IMR-90 (cell line): ENCODE results near the gene BMP2K. TPM values are rescaled to one million over a fixed set of nuclear protein-coding genes. Genes with fewer than 3 reads are reported as not detected.

Experiments
- ATAC-seq: fragments of 200-7000 bp; cut with Tn5 transposase; 2 replicates; pipeline ENCODE4 v1.9.1; 2020; ENCODE audit warnings: low read depth, mild to moderate bottlenecking, moderate library complexity
- BruUV-seq: library from RNA; stranded (reverse); fragments of 400-500 nt; replicated peaks from 2 replicates; lab custom pipeline; 2021; lab: Mats Ljungman, UMichigan
- CTCF ChIA-PET: fragments of 300-600 bp; formaldehyde crosslinking; extraction: SDS; loops from one replicate; lab custom pipeline; 2021; ENCODE audit warnings: antibody characterized with exemption; lab: Yijun Ruan, JAX
- POLR2A ChIA-PET: fragments of 300-600 bp; sonication (Branson Sonifier 250); formaldehyde crosslinking; loops from one replicate; lab custom pipeline; 2022; ENCODE audit warnings: antibody characterized with exemption; ENCODE audit not compliant: unreplicated experiment; lab: Charles Lee
- DNase-seq: peaks from one replicate; pipeline ENCODE4 v3.0.0; 2013
- H2AFZ ChIP-seq: replicated peaks from 2 replicates; pipeline ENCODE3; 2013; ENCODE audit warnings: low read length, mild to moderate bottlenecking; ENCODE audit not compliant: poor library complexity
- H2AK5ac ChIP-seq: 2 replicates; pipeline ENCODE4 v1.6.1; 2013; ENCODE audit warnings: low read depth, low read length, inconsistent platforms
- H2AK9ac ChIP-seq: replicated peaks from 2 replicates; pipeline ENCODE3; 2013; ENCODE audit warnings: mild to moderate bottlenecking, low read depth, low read length, moderate library complexity; ENCODE audit not compliant: poor library complexity
- H2BK120ac ChIP-seq: 2 replicates; pipeline ENCODE4 v1.6.1; 2013; ENCODE audit warnings: low read depth, low read length, inconsistent platforms
- H2BK15ac ChIP-seq: 3 replicates; pipeline ENCODE4 v1.6.1; 2013; ENCODE audit warnings: low read depth, low read length, inconsistent platforms
- H2BK20ac ChIP-seq: 2 replicates; pipeline ENCODE4 v1.6.1; 2013; ENCODE audit warnings: low read depth, mild to moderate bottlenecking, inconsistent platforms, low read length, moderate library complexity
- H2BK5ac ChIP-seq: 2 replicates; pipeline ENCODE4 v1.6.1; 2013; ENCODE audit warnings: mild to moderate bottlenecking, low read depth, low read length, inconsistent platforms; ENCODE audit not compliant: poor library complexity, severe bottlenecking
- H3K14ac ChIP-seq: replicated peaks from 2 replicates; pipeline ENCODE4 v1.6.1; 2013; ENCODE audit warnings: low read depth, low read length, inconsistent platforms
- H3K18ac ChIP-seq: 2 replicates; pipeline ENCODE4 v1.6.1; 2013; ENCODE audit warnings: low read depth, low read length, control low read depth
- H3K23ac ChIP-seq: 2 replicates; pipeline ENCODE4 v1.6.1; 2013; ENCODE audit warnings: low read depth, low read length, inconsistent platforms
- H3K27ac ChIP-seq: 2 replicates; pipeline ENCODE4 v1.5.1; 2013; ENCODE audit warnings: mild to moderate bottlenecking, control low read depth, low read length; ENCODE audit not compliant: insufficient read depth
- H3K27me3 ChIP-seq: 2 replicates; pipeline ENCODE4 v1.6.1; 2013; ENCODE audit warnings: low read length; ENCODE audit not compliant: control insufficient read depth, insufficient read depth
- H3K36me3 ChIP-seq: 2 replicates; pipeline ENCODE4 v1.6.1; 2013; ENCODE audit warnings: low read length, mixed read lengths; ENCODE audit not compliant: control insufficient read depth, insufficient read depth
- H3K4ac ChIP-seq: 2 replicates; pipeline ENCODE4 v1.6.1; 2013; ENCODE audit warnings: low read depth, low read length, inconsistent platforms
- H3K4me1 ChIP-seq: 2 replicates; pipeline ENCODE4 v1.6.1; 2013; ENCODE audit warnings: low read length, mixed read lengths; ENCODE audit not compliant: control insufficient read depth, insufficient read depth
- H3K4me2 ChIP-seq: 2 replicates; pipeline ENCODE4 v1.6.1; 2013; ENCODE audit warnings: low read depth, mild to moderate bottlenecking, control low read depth, low read length, moderate library complexity
- H3K4me3 ChIP-seq: 2 replicates; pipeline ENCODE4 v1.5.1; 2013; ENCODE audit warnings: low read depth, mild to moderate bottlenecking, control low read depth, low read length, moderate library complexity; ENCODE audit not compliant: insufficient read depth
- H3K56ac ChIP-seq: 2 replicates; pipeline ENCODE4 v1.6.1; 2013; ENCODE audit warnings: low read length, inconsistent platforms; ENCODE audit not compliant: insufficient read depth; ENCODE audit errors: extremely low read depth
- H3K79me1 ChIP-seq, 2 experiments: 2 replicates each; pipeline ENCODE4 v1.6.1; 2013; ENCODE audit warnings: low read length in 2 of 2, inconsistent platforms in 1 of 2, low read depth in 1 of 2
- H3K9ac ChIP-seq: 2 replicates; pipeline ENCODE4 v1.6.1; 2013; ENCODE audit warnings: low read depth, low read length, control low read depth
- H3K9me1 ChIP-seq: 2 replicates; pipeline ENCODE4 v1.6.1; 2013; ENCODE audit warnings: low read length, inconsistent platforms; ENCODE audit not compliant: insufficient read depth
- H3K9me3 ChIP-seq: 2 replicates; pipeline ENCODE4 v1.6.1; 2013; ENCODE audit warnings: low read length; ENCODE audit not compliant: control insufficient read depth, insufficient read depth
- H4K20me1 ChIP-seq: 2 replicates; pipeline ENCODE4 v1.6.1; 2013; ENCODE audit warnings: low read length, inconsistent platforms; ENCODE audit not compliant: insufficient read depth
- H4K5ac ChIP-seq: 2 replicates; pipeline ENCODE4 v1.6.1; 2013; ENCODE audit warnings: mild to moderate bottlenecking, low read depth, low read length, control low read depth
- H4K8ac ChIP-seq, 2 experiments: 2 replicates each; pipeline ENCODE4 v1.6.1; 2013; ENCODE audit warnings: low read depth in 2 of 2, low read length in 2 of 2, control low read depth in 1 of 2, inconsistent platforms in 1 of 2
- H4K91ac ChIP-seq: 2 replicates; pipeline ENCODE4 v1.6.1; 2013; ENCODE audit warnings: low read depth, low read length, inconsistent platforms; ENCODE audit not compliant: insufficient read depth
- BHLHE40 ChIP-seq: fragments of 150-350 bp; IDR thresholded peaks from 2 replicates; pipeline ENCODE4 v1.6.1; 2016; ENCODE audit warnings: mild to moderate bottlenecking, low read depth, low read length
- CEBPB ChIP-seq: IDR thresholded peaks from 2 replicates; pipeline ENCODE4 v1.6.1; 2012; ENCODE audit warnings: low read depth, low read length, improper control_type of control experiment
- CHD1 ChIP-seq: IDR thresholded peaks from 2 replicates; pipeline ENCODE4 v1.6.1; 2012; ENCODE audit warnings: low read depth, low read length, improper control_type of control experiment
- CTCF ChIP-seq: conservative IDR thresholded peaks from 2 replicates; pipeline ENCODE4 v1.5.1; 2012; ENCODE audit warnings: mild to moderate bottlenecking, low read depth, low read length, improper control_type of control experiment
- ELK1 ChIP-seq: fragments of 150-350 bp; IDR thresholded peaks from 2 replicates; pipeline ENCODE4 v1.6.1; 2016; ENCODE audit warnings: low read depth, mild to moderate bottlenecking, low read length, moderate library complexity, borderline replicate concordance
- MAFK ChIP-seq: IDR thresholded peaks from 2 replicates; pipeline ENCODE4 v1.6.1; 2012; ENCODE audit warnings: low read depth, low read length, improper control_type of control experiment
- MAZ ChIP-seq: IDR thresholded peaks from 2 replicates; pipeline ENCODE4 v1.6.1; 2012; ENCODE audit warnings: low read depth, mild to moderate bottlenecking, low read length, improper control_type of control experiment, moderate library complexity, borderline replicate concordance
- MXI1 ChIP-seq: IDR thresholded peaks from 2 replicates; pipeline ENCODE4 v1.6.1; 2012; ENCODE audit warnings: low read depth, mild to moderate bottlenecking, low read length, moderate library complexity, borderline replicate concordance
- NFE2L2 ChIP-seq: fragments of 150-350 bp; IDR thresholded peaks from 2 replicates; pipeline ENCODE4 v1.6.1; 2016; ENCODE audit warnings: low read depth, mild to moderate bottlenecking, low read length
- POLR2A ChIP-seq: IDR thresholded peaks from 2 replicates; pipeline ENCODE4 v1.6.1; 2012; ENCODE audit warnings: mild to moderate bottlenecking, low read depth, low read length
- RAD21 ChIP-seq: IDR thresholded peaks from 2 replicates; pipeline ENCODE4 v1.6.1; 2012; ENCODE audit warnings: low read length, improper control_type of control experiment
- RFX5 ChIP-seq: IDR thresholded peaks from 2 replicates; pipeline ENCODE4 v1.8.0; 2012; ENCODE audit warnings: low read depth, mild to moderate bottlenecking, low read length, moderate library complexity
- SMC3 ChIP-seq: fragments of 150-350 bp; IDR thresholded peaks from 2 replicates; pipeline ENCODE4 v1.6.1; 2016; ENCODE audit warnings: low read depth, mild to moderate bottlenecking, antibody characterized with exemption, low read length, moderate library complexity
- USF2 ChIP-seq: fragments of 150-350 bp; IDR thresholded peaks from 2 replicates; pipeline ENCODE4 v1.6.1; 2017; ENCODE audit warnings: mild to moderate bottlenecking, antibody characterized with exemption, low read length, low read depth
- WGBS, 2 experiments: methylation state at CpG; one replicate each; pipeline versions ENCODE4 v1.1.5 to v1.1.7; 2013; ENCODE audit warnings: missing lambda C conversion rate in 2 of 2; ENCODE audit not compliant: insufficient read length in 1 of 2; ENCODE audit errors: extremely low coverage in 2 of 2; 5-methylcytosine and 5-hydroxymethylcytosine counted together
- dilution Hi-C: fragments of 300-500 bp; cut with HindIII; formaldehyde crosslinking; loops from one replicate; pipeline ENCODE4 v1.14.3; 2018; ENCODE audit warnings: low sequenced_read_pairs; ENCODE audit not compliant: unreplicated experiment
- in situ Hi-C: fragments of 300-500 bp; cut with MboI; formaldehyde crosslinking; loops from 3 replicates; pipeline ENCODE4 v1.14.3; 2019; ENCODE audit warnings: low sequenced_read_pairs, inconsistent platforms, mixed read lengths
- intact Hi-C: fragments of 100-400 bp; cut with micrococcal nuclease; formaldehyde crosslinking; loops from 2 replicates; pipeline ENCODE4 v1.10.0; 2022
- polyA plus RNA-seq, 3 experiments: library from polyadenylated mRNA; depleted of rRNA; stranded (reverse); fragments of >200 nt; gene quantifications; 2 replicates each; pipeline ENCODE4 v1.2.3, GENCODE V29; 2012; ENCODE audit warnings: low replicate concordance in 1 of 3
- total RNA-seq: library from RNA; depleted of rRNA; stranded (reverse); fragments of >200 nt; gene quantifications from 2 replicates; pipeline ENCODE4 v1.2.3, GENCODE V29; 2012

Gene BMP2K
- total and polyA plus RNA-seq, 2 of the 4 experiments (the other 2 are of a cell fraction): 15.8 to 46.1 TPM

GRCh38 chr4:78778530-78778929 lies 2.4 kb downstream of the BMP2K start:
- POLR2A ChIA-PET: no interaction called here
- no peak overlapping the region for H3K27ac ChIP-seq

More at GRCh38 chr4:78778530-78778929, 2.4 kb downstream of the BMP2K start:
- Histone ChIP-seq H3K56ac (no peak overlapping the region), H3K4me1 (peaks cover 8% of the 10 kb centered on the region; the same call in 1 of the 2 replicates), H2BK5ac (no peak overlapping the region), H2AFZ (no peak overlapping the region), H4K20me1 (peaks cover 44% of the 10 kb centered on the region; the same call in 1 of the 2 replicates), H4K8ac (no peak overlapping the region), H3K9me3 (no peaks in the 10 kb centered on the region), H4K5ac (no peak overlapping the region), H2AK5ac (no peak overlapping the region), H3K36me3 (0 out of 2 replicates have a peak, but pooled peaks cover 2% of the 10 kb centered on the region), H2BK20ac (no peak overlapping the region), H3K9ac (no peak overlapping the region), H3K18ac (no peak overlapping the region), H3K79me1 (peaks cover 23 to 55% of the 10 kb centered on the region in 2 experiments), H3K27me3 (no peaks in the 10 kb centered on the region), H3K4ac (no peak overlapping the region; the same call in 1 of the 2 replicates), H3K14ac (no peak overlapping the region), H2BK120ac (no peak overlapping the region), H3K23ac (peak overlapping the region; percentile 68; the same call in 1 of the 2 replicates), H3K4me3 (no peak overlapping the region), H4K91ac (no peak overlapping the region), H3K4me2 (peak overlapping the region; percentile 71), H2BK15ac (no peak overlapping the region), H3K9me1 (peaks cover 5% of the 10 kb centered on the region), H2AK9ac (no peak overlapping the region)
- dilution Hi-C loops (no loop called here), intact Hi-C loops (loop anchor here (5.0 to 10.0 kb wide), 2 partner anchors 34 to 824 kb away; no protein-coding TSS in a partner anchor), in situ Hi-C loops (loop anchor here (10.0 kb wide), 1 partner anchor 124 kb away; no protein-coding TSS in a partner anchor)
- no peak for TF ChIP-seq POLR2A
- no peak for TF ChIP-seq CTCF
- no peak for TF ChIP-seq RFX5
- TF ChIP-seq MAZ: no peak
- TF ChIP-seq CHD1: no peak
- TF ChIP-seq SMC3: no peak
- TF ChIP-seq NFE2L2: no peak
- TF ChIP-seq USF2: no peak
- no peak for TF ChIP-seq BHLHE40
- no peak for TF ChIP-seq CEBPB
- TF ChIP-seq MXI1: no peak
- TF ChIP-seq MAFK: no peak
- no peak for TF ChIP-seq RAD21
- TF ChIP-seq ELK1: no peak
- BruUV-seq: no TSS peak
- CTCF ChIA-PET: interaction anchor here (0.6 to 1.2 kb wide), 2 partner anchors 9 to 58 kb away, joined by 4 to 6 read pairs; no protein-coding TSS in a partner anchor
- no CpG with 5 or more reads among the region's 4 CpGs for WGBS, 2 experiments
- ATAC-seq (no peak), DNase-seq (no peak)
